Skeletal muscle tissue (tissue), 4 donors: ENCODE data around the gene CUEDC2. TPM values are rescaled to one million over a fixed set of nuclear protein-coding genes. Genes with fewer than 3 reads are reported as not detected.

Source experiments
- H3K27ac ChIP-seq: one replicate; pipeline ENCODE4 v1.7.0; 2013; ENCODE audit warnings: mild to moderate bottlenecking, low read depth, low read length, inconsistent platforms
- H3K27me3 ChIP-seq, 3 donors: one replicate each; pipeline ENCODE4 v1.7.0; 2013; ENCODE audit warnings: low read length in 3 of 3; ENCODE audit not compliant: control insufficient read depth in 3 of 3, insufficient read depth in 3 of 3
- H3K36me3 ChIP-seq, 3 donors: one replicate each; pipeline ENCODE4 v1.7.0; 2013; ENCODE audit warnings: low read length in 3 of 3; ENCODE audit not compliant: control insufficient read depth in 3 of 3, insufficient read depth in 3 of 3
- H3K4me1 ChIP-seq, 3 donors: one replicate each; pipeline ENCODE4 v1.7.0; 2013; ENCODE audit warnings: low read length in 3 of 3, mild to moderate bottlenecking in 3 of 3; ENCODE audit not compliant: control insufficient read depth in 3 of 3, insufficient read depth in 3 of 3
- H3K4me3 ChIP-seq, 3 donors: one replicate each; pipeline ENCODE4 v1.7.0; 2013; ENCODE audit warnings: low read length in 3 of 3
- H3K9ac ChIP-seq, 3 donors: one replicate each; pipeline ENCODE4 v1.7.0; 2013; ENCODE audit warnings: low read length in 3 of 3, mild to moderate bottlenecking in 3 of 3, moderate library complexity in 2 of 3, low read depth in 1 of 3
- H3K9me3 ChIP-seq, 3 donors: one replicate each; pipeline ENCODE4 v1.7.0; 2013; ENCODE audit warnings: low read length in 3 of 3; ENCODE audit not compliant: control insufficient read depth in 3 of 3
- total RNA-seq: library from RNA; depleted of rRNA; stranded (reverse); fragments of >200 nt; gene quantifications from one replicate; pipeline ENCODE4 v1.2.3, GENCODE V29; 2014
- donor health status: Osteomylitis.

CUEDC2 gene
- total RNA-seq, 1 donor from 2014 or later: 31.3 TPM

DNA sequence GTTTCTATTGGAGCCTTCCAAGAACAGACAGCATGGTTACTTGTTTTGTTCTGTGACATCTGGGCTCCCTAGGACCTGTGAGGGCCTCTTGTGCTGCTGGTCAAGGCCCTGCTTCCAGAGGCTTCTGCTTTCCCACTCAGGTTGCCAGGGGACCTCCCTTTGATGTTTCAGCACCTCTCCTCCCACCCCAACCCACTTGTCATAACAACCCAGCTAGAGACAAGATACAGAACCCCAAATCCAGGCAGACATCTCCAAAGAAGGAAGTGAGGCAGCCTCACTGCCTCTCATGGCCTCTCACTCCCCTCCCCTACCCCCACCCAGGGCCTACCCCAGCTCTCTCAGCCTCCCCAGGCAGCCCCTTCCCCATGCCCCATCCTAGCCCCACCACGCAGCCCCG is 25.6 kb downstream of the CUEDC2 start:
- no peak overlapping the region for H3K4me3 ChIP-seq
- H3K9ac ChIP-seq: no peak overlapping the region
- no peaks in the 10 kb centered on the region for H3K9me3 ChIP-seq
- peaks cover 2 to 12% (median 6%) of the 10 kb centered on the region in 3 donors for H3K4me1 ChIP-seq
- H3K27me3 ChIP-seq: peaks cover 42 to 44% (median 43%) of the 10 kb centered on the region in 3 donors
- peaks cover under 1 to 3% (median 1%) of the 10 kb centered on the region in 3 donors for H3K36me3 ChIP-seq
- H3K27ac ChIP-seq: no peak overlapping the region

DNA sequence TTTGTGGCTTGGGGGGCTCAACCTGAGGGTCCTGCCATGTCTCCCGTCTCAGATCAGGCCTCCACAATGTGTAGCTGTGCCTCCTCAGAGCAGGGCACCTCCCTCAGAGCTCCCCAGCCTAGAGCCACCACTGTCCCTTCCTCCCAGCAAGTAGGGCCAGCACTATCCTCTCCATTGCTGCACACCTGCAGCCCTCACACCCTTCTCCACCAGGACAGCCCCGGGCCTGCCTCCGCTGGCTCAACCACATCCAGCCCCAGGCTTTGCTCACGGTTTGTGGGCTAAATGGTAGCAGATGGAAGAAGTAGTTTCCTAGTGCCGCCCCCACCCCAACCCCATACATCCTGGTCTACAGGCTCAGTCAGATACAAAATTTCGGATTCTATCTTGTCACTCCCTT is 26.7 kb downstream of the CUEDC2 start:
- Histone ChIP-seq H3K27ac (no peak overlapping the region), H3K9ac (no peak overlapping the region), H3K27me3 (peaks cover 30 to 32% (median 31%) of the 10 kb centered on the region in 3 donors), H3K36me3 (peaks cover 10 to 12% (median 10%) of the 10 kb centered on the region in 3 donors), H3K4me3 (no peak overlapping the region), H3K4me1 (peaks cover 2 to 12% (median 6%) of the 10 kb centered on the region in 3 donors), H3K9me3 (no peaks in the 10 kb centered on the region)

DNA sequence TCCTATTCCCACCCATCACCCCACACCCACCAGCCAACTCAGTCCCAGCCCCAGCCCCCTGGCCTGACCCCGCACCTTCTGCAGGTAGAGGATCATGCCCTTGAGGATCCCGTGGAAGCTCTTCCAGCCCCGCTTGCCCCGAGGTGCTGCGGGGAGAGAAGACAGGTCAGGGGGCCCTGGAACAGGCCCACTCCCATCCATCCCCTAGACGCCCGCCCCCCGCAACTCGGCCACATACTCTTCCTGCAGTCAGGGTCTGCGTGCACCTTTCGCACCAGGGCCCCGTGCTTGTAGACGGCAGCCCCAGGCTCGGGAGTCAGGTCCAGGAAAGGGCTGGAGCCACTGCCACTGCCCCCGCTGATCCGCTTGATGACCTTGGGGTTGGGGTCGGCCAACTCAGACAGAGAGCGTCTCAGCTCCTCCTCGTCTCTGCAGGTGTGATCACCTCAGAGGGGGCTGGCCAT is 27.2 kb downstream of the CUEDC2 start:
- no peak overlapping the region for H3K4me3 ChIP-seq
- H3K9ac ChIP-seq: no peak overlapping the region
- no peak overlapping the region for H3K27ac ChIP-seq
- peaks cover 13 to 15% (median 14%) of the 10 kb centered on the region in 3 donors for H3K36me3 ChIP-seq
- no peaks in the 10 kb centered on the region for H3K9me3 ChIP-seq
- peaks cover under 1 to 8% (median 4%) of the 10 kb centered on the region in 3 donors for H3K4me1 ChIP-seq
- H3K27me3 ChIP-seq: peaks cover 25 to 27% (median 26%) of the 10 kb centered on the region in 3 donors

DNA sequence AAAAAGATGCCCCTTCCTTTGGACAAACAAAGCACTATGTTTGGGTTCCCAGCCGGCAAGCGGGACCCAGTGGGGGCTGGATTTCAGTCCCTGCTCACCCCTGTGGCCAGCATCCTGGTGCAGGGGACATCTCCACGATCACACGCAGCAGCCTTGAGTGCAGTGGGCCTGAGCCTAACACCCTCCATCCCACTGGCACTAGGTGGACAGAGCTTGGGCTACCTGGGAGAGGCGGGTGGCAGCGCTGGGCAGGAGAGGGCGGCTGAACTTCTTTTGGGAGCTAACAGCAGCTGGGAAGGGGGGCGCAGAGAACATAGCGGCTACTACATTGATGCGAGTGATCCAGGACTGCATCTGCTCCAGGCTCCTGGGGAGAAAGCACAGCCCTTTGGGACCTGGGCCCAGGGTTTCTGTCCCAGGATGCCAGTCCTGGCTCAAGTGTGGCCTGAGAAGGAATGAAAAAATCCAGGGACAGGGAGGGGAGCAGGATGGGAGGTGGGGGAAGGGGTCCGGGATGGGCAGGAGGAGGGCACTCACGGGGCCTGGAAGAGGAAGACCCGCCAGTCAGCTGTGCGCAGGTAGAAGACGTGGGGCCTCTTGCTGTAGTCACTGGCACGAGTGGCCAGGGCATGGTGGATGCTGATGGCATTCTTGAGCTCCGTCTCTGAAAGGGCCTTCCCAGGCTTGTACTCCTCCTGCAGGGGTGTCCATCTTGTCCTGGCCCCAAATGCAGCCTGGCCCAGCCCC is 27.8 kb downstream of the CUEDC2 start:
- Histone ChIP-seq H3K9ac (no peak overlapping the region), H3K4me3 (no peak overlapping the region), H3K27me3 (peaks cover 19 to 21% (median 20%) of the 10 kb centered on the region in 3 donors), H3K27ac (no peak overlapping the region), H3K9me3 (no peaks in the 10 kb centered on the region), H3K36me3 (peaks cover 13 to 17% (median 14%) of the 10 kb centered on the region in 3 donors), H3K4me1 (peaks cover 6 to 14% (median 7%) of the 10 kb centered on the region in 3 donors)

DNA sequence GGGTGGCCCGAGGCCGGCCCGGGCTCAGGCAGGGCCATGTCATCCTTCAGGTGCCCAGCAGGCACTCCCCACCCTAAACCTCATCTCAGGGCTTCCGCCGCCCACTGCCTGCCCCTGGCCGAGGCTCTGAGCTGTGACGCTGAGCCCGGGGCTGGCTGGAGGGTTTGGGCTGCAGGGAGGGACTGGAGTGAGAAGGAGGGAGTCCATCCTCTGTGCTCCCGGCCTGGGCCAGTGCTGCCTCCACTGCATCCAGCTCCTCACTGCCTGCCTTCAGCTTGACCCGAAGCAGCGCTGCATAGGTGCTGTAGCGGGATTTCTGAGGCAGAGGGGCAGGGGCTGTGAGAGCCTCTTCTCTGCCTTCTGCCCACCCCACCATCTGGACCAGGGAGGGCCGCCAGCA is 29.3 kb downstream of the CUEDC2 start:
- Histone ChIP-seq H3K27me3 (peaks cover 7 to 10% (median 9%) of the 10 kb centered on the region in 3 donors), H3K4me3 (no peak overlapping the region), H3K36me3 (peaks cover 16 to 20% (median 16%) of the 10 kb centered on the region in 3 donors), H3K9me3 (no peaks in the 10 kb centered on the region), H3K4me1 (peaks cover 6 to 21% (median 11%) of the 10 kb centered on the region in 3 donors), H3K9ac (no peak overlapping the region), H3K27ac (no peak overlapping the region)

DNA sequence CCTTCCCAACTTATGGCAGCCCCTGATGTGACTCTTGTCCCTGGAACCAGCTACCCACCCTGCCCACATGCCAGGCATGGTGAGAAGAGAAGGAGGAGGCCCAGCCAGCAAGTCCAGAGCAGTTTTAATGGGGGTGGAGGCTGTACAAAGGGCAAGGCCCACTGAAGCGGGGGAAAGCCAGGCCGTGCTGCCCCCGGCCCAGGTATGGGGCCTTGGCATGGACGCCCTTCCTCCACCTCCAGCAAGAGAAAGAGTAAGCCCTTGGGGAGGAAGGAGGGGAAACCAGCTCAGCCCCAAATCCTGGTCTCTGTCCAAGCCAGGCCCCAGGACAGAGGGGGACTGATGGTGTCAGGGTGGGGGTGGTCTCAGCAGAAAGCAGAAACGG is 29.9 kb downstream of the CUEDC2 start:
- Histone ChIP-seq H3K36me3 (peaks cover 19 to 27% (median 20%) of the 10 kb centered on the region in 3 donors), H3K4me3 (no peak overlapping the region), H3K9me3 (no peaks in the 10 kb centered on the region), H3K4me1 (peaks cover 6 to 22% (median 11%) of the 10 kb centered on the region in 3 donors), H3K9ac (no peak overlapping the region), H3K27me3 (peaks cover 1 to 4% (median 3%) of the 10 kb centered on the region in 3 donors), H3K27ac (no peak overlapping the region)

DNA sequence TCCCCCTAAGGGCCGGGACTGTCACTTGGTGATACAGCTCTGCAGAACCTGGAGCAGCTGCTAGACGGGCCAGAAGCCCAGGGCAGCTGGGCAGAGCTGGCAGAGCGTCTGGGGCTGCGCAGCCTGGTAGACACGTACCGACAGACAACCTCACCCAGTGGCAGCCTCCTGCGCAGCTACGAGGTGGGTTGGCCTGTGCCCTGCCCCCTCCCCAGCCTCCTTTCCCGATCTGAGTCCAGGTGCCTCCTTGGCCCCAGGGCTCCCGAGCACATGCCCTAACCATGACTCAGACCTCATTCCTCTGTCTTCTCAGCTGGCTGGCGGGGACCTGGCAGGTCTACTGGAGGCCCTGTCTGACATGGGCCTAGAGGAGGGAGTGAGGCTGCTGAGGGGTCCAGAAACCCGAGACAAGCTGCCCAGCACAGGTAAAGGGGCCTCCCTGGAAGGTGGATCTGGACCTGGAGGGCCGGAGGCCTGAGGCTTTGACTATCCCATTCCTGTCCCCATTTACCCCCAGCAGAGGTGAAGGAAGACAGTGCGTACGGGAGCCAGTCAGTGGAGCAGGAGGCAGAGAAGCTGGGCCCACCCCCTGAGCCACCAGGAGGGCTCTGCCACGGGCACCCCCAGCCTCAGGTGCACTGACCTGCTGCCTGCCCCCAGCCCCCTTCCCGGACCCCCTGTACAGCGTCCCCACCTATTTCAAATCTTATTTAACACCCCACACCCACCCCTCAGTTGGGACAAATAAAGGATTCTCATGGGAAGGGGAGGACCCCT is 30.5 kb downstream of the CUEDC2 start:
- no peaks in the 10 kb centered on the region for H3K9me3 ChIP-seq
- no peaks in the 10 kb centered on the region for H3K27me3 ChIP-seq
- no peak overlapping the region for H3K4me3 ChIP-seq
- peaks cover 20 to 28% (median 24%) of the 10 kb centered on the region in 3 donors for H3K36me3 ChIP-seq
- H3K4me1 ChIP-seq: peaks cover 6 to 25% (median 11%) of the 10 kb centered on the region in 3 donors
- H3K27ac ChIP-seq: no peak overlapping the region
- no peak overlapping the region for H3K9ac ChIP-seq

DNA sequence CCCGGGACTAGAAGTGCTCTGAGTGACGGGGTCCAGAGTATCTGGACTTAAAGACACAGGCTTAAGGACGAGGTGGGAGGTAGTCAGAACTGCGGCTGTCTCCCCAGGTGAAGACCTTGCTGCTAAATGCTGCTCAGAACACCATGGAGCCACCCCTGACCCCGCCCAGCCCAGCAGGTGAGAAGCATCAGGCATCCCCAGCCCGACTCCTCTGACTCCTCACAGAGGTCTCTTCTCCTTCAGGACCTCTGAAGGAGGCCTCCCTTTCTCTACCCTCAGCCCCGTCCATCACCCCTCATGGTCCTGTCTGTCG is 31.1 kb downstream of the CUEDC2 start:
- H3K4me1 ChIP-seq: peaks cover 11 to 31% (median 18%) of the 10 kb centered on the region in 3 donors
- H3K36me3 ChIP-seq: peaks cover 23 to 31% (median 25%) of the 10 kb centered on the region in 3 donors
- H3K9ac ChIP-seq: no peak overlapping the region
- no peak overlapping the region for H3K4me3 ChIP-seq
- H3K27me3 ChIP-seq: no peaks in the 10 kb centered on the region
- H3K9me3 ChIP-seq: no peaks in the 10 kb centered on the region
- no peak overlapping the region for H3K27ac ChIP-seq

DNA sequence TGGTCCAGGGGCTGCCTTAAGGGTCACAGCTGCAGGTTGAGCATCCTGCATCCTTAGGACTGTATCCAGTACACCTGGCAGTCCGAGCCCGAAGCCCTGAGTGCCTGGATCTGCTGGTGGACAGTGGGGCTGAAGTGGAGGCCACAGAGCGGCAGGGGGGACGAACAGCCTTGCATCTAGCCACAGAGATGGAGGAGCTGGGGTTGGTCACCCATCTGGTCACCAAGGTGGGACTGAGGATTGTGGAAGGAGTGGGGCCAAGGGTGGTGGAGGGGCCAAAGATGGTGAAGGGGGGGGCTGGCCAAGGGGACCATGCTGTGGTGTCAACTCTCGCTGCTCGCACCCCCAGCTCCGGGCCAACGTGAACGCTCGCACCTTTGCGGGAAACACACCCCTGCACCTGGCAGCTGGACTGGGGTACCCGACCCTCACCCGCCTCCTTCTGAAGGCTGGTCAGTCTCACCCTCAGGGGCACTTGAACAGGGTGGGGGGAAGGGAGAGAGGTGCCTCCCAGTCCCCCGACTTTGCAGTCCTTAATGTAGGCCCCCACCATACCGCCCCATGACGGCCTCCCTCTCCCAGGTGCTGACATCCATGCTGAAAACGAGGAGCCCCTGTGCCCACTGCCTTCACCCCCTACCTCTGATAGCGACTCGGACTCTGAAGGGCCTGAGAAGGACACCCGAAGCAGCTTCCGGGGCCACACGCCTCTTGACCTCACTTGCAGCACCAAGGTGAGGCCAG is 31.6 kb downstream of the CUEDC2 start:
- no peak overlapping the region for H3K4me3 ChIP-seq
- no peaks in the 10 kb centered on the region for H3K27me3 ChIP-seq
- peaks cover 17 to 36% (median 23%) of the 10 kb centered on the region in 3 donors for H3K4me1 ChIP-seq
- peaks cover 23 to 31% (median 25%) of the 10 kb centered on the region in 3 donors for H3K36me3 ChIP-seq
- no peak overlapping the region for H3K27ac ChIP-seq
- no peak overlapping the region for H3K9ac ChIP-seq
- no peaks in the 10 kb centered on the region for H3K9me3 ChIP-seq
